Ishikawa (cell line): Measurements from ENCODE around the gene SPATC1L.

Experiments
- CEBPB ChIP-seq: IDR thresholded peaks from 2 replicates; pipeline ENCODE4 v1.6.1; 2012
- CREB1 ChIP-seq: IDR thresholded peaks from 2 replicates; pipeline ENCODE4 v1.6.1; 2012; ENCODE audit warnings: low read depth
- EGR1 ChIP-seq: IDR thresholded peaks from 2 replicates; pipeline ENCODE4 v1.6.1; 2012
- EP300 ChIP-seq: IDR thresholded peaks from 2 replicates; pipeline ENCODE4 v1.6.1; 2012; ENCODE audit warnings: borderline replicate concordance
- REST ChIP-seq: IDR thresholded peaks from 2 replicates; pipeline ENCODE4 v1.6.1; 2012; ENCODE audit warnings: low read depth, mild to moderate bottlenecking
- TEAD4 ChIP-seq: IDR thresholded peaks from 2 replicates; pipeline ENCODE4 v1.6.1; 2012
- USF1 ChIP-seq: IDR thresholded peaks from 2 replicates; pipeline ENCODE4 v1.6.1; 2012
- YY1 ChIP-seq: IDR thresholded peaks from 2 replicates; pipeline ENCODE4 v1.6.1; 2012; ENCODE audit warnings: low read depth

GRCh38 chr21:46138383-46138970, 45.8 kb downstream of the SPATC1L start:
- no peak for TF ChIP-seq YY1
- TF ChIP-seq TEAD4 = no peak
- no peak for TF ChIP-seq EGR1
- no peak for TF ChIP-seq REST
- TF ChIP-seq USF1 = no peak
- TF ChIP-seq CREB1 = no peak
- TF ChIP-seq EP300 = no peak
- no peak for TF ChIP-seq CEBPB
